Sciatic nerve (tissue), 2 donors: ENCODE results near the gene PLXNA4. TPM values are rescaled to one million over a fixed set of nuclear protein-coding genes. Genes with fewer than 3 reads are reported as not detected.

Source experiments
- ATAC-seq: fragments of 200-7000 bp; cut with Tn5 transposase; one replicate; pipeline ENCODE4 v1.9.1; 2020; ENCODE audit warnings: mild to moderate bottlenecking, moderate library complexity
- DNase-seq: peaks from one replicate; pipeline ENCODE4 v3.0.0-alpha.2; 2020; ENCODE audit warnings: low spot score
- intact Hi-C: fragments of 100-400 bp; cut with DNase I; formaldehyde crosslinking; loops from one replicate; pipeline ENCODE4 v1.14.2; 2022
- total RNA-seq: library from RNA; stranded (reverse); fragmentation: NEBNext Ultra II Directional; extraction: Animal tissue kit (Norgen Biotek cat#: 25700); gene quantifications from one replicate; pipeline ENCODE4 v1.2.1, GENCODE V29; 2021
- donor health status: DM: no; HTN: no; CAD: no.
- donor health status: DM: no; HTN: no; CAD: no.

Gene PLXNA4
- total RNA-seq, 1 donor from 2014 or later = 9.0 TPM

GRCh38 chr7:132073920-132074589 lies 502.2 kb downstream of the PLXNA4 start:
- intact Hi-C loops = no loop called here
- no peak for DNase-seq
- ATAC-seq = no peak
